GM21526 (cell line): ENCODE measurements around the gene NECTIN3.

Source experiments
- ATAC-seq: cut with Tn5 transposase; IDR thresholded peaks from one replicate; pipeline ENCODE4 v1.9.1; 2021; ENCODE audit warnings: moderate library complexity; ENCODE audit not compliant: unreplicated experiment, low FRiP score

Gene NECTIN3

GRCh38 chr3:111194048-111194447 is 122.4 kb downstream of the NECTIN3 start:
- ATAC-seq = no peak

- ATAC-seq = no peak
Measured at GRCh38 chr3:111197485-111197884, 125.9 kb downstream of the NECTIN3 start.

- ATAC-seq = no peak
Measured at GRCh38 chr3:111200027-111200426, 128.4 kb downstream of the NECTIN3 start.

- ATAC-seq = no peak
Measured at GRCh38 chr3:111210003-111210711, 138.5 kb downstream of the NECTIN3 start.

GRCh38 chr3:111210866-111211564 is 139.4 kb downstream of the NECTIN3 start:
- no peak for ATAC-seq

DNA sequence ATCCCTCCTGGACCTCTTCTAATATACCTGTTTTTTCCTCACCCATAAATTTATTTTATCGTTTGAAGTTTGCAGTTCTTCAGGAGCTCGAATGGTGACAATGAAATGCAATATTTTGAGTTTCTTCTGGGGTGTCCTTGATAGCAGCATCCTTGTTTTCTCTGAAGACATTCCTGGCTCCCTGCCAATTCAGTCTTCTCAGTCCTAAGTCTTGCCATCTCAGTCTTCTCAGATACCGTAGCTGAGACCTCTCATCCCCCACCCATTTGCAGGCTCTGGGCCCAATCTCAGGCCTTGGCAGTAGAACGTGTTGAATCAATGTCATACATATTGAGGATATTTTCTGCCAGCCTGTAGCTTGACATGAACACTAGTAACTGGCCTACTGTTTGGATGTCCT is 140.9 kb downstream of the NECTIN3 start:
- no peak for ATAC-seq

- no peak for ATAC-seq
Measured at GRCh38 chr3:111215481-111215880, 143.9 kb downstream of the NECTIN3 start.

- ATAC-seq = no peak
Measured at GRCh38 chr3:111218615-111219014, 147.0 kb downstream of the NECTIN3 start.

DNA sequence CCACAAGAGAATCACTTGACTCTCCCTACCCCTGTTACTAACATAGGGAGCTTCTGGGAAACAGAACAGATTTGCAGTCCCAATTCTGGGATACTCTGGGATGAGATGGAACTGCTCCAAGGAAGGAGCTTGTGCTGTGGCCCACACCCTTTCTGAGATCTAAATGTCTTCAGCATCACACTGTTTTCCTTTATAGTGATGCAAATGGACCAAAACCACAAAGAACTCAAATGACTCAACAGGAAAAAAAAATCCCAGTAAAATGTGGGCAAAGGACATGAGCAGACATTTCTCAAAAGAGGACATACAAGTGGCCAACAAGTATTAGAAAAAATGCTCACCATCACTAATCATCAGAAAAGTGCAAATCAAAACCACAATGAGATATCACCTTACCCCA is 155.6 kb downstream of the NECTIN3 start:
- ATAC-seq = no peak

GRCh38 chr3:111229301-111229700 is 157.7 kb downstream of the NECTIN3 start:
- ATAC-seq = no peak

- ATAC-seq = no peak
Measured at GRCh38 chr3:111236836-111237713, 165.5 kb downstream of the NECTIN3 start.

- no peak for ATAC-seq
Measured at GRCh38 chr3:111237946-111238345, 166.3 kb downstream of the NECTIN3 start.

- peak; percentile 94 for ATAC-seq
Measured at GRCh38 chr3:111238885-111239284, 167.3 kb downstream of the NECTIN3 start.

- ATAC-seq = no peak
Measured at GRCh38 chr3:111241960-111242359, 170.3 kb downstream of the NECTIN3 start.
